ENCODE measurements around the gene BIVM.
"Not testable (repeated sequence)": the region's sequence is repeated elsewhere in the genome, so short reads cannot be mapped to it uniquely, and the experiment has no call there.

BIVM gene

GRCh38 chr13:102798581-102799425 is at the start of gene BIVM, which contains the start of gene POGLUT2:
Gene BIVM, plus strand, starts transcription at chr13:102799119. Its CDS starts 8,149 bp downstream, at chr13:102807268.
Gene POGLUT2, minus strand, starts transcription at chr13:102798976. Its CDS starts 306 bp downstream, at chr13:102798670.
- DNase-seq (ENCODE audit: low spot score): peak; percentile 57

GRCh38 chr13:102751886-102752285 is 47.0 kb upstream of the BIVM start:
- no peak for DNase-seq (ENCODE audit: low spot score)

GRCh38 chr13:102757006-102757405 is 41.9 kb upstream of the BIVM start:
- DNase-seq (ENCODE audit: low spot score): no peak

GRCh38 chr13:102758842-102759241 is 40.1 kb upstream of the BIVM start:
- DNase-seq (ENCODE audit: low spot score): no peak

- no peak for DNase-seq (ENCODE audit: low spot score)
Measured at GRCh38 chr13:102761071-102761470, 37.8 kb upstream of the BIVM start.

GRCh38 chr13:102763741-102764140 is 35.2 kb upstream of the BIVM start:
- DNase-seq (ENCODE audit: low spot score): no peak

GRCh38 chr13:102768909-102769308 is 30.0 kb upstream of the BIVM start:
- no peak for DNase-seq (ENCODE audit: low spot score)

- DNase-seq (ENCODE audit: low spot score): no peak
Measured at GRCh38 chr13:102769679-102770078, 29.2 kb upstream of the BIVM start.

- DNase-seq (ENCODE audit: low spot score): no peak
Measured at GRCh38 chr13:102770435-102770834, 28.5 kb upstream of the BIVM start.

- no peak for DNase-seq (ENCODE audit: low spot score)
Measured at GRCh38 chr13:102771298-102772041, 27.4 kb upstream of the BIVM start.

- DNase-seq (ENCODE audit: low spot score): no peak
Measured at GRCh38 chr13:102772042-102772425, 26.9 kb upstream of the BIVM start.

GRCh38 chr13:102773441-102774213 is 25.3 kb upstream of the BIVM start, which contains the start of gene TEX30:
Gene TEX30, minus strand, starts transcription at chr13:102773786. Its CDS starts 3,760 bp downstream, at chr13:102770026.
- DNase-seq (ENCODE audit: low spot score): peak; percentile 85

GRCh38 chr13:102774214-102774568 is 24.7 kb upstream of the BIVM start:
- DNase-seq (ENCODE audit: low spot score): no peak

GRCh38 chr13:102774591-102775520 is 24.1 kb upstream of the BIVM start:
- DNase-seq (ENCODE audit: low spot score): no peak

- no peak for DNase-seq (ENCODE audit: low spot score)
Measured at GRCh38 chr13:102776271-102776670, 22.6 kb upstream of the BIVM start.

GRCh38 chr13:102777736-102778135 is 21.2 kb upstream of the BIVM start:
- no peak for DNase-seq (ENCODE audit: low spot score)

- peak; percentile 13 for DNase-seq (ENCODE audit: low spot score)
Measured at GRCh38 chr13:102779436-102780159, 19.3 kb upstream of the BIVM start.

GRCh38 chr13:102780656-102781055 is 18.3 kb upstream of the BIVM start:
- not testable (repeated sequence) for DNase-seq (ENCODE audit: low spot score)

- DNase-seq (ENCODE audit: low spot score): no peak
Measured at GRCh38 chr13:102781591-102781990, 17.3 kb upstream of the BIVM start.

- DNase-seq (ENCODE audit: low spot score): no peak
Measured at GRCh38 chr13:102784483-102784882, 14.4 kb upstream of the BIVM start.
